SK-N-SH treated with all-trans-retinoic acid at 6 μM for 48 hours (cell line): ENCODE results near the gene AUTS2.
A peak's percentile ranks its signal among the peaks of the same experiment; 100 is the strongest.

Experiments
- ATAC-seq: fragments of 200-7000 bp; cut with Tn5 transposase; 3 replicates; pipeline ENCODE4 v1.9.1; 2020; ENCODE audit warnings: mild to moderate bottlenecking, moderate library complexity
- ARNTL ChIP-seq: fragments of 450-650 bp; formaldehyde crosslinking; IDR thresholded peaks from 2 replicates; pipeline ENCODE4 v1.5.0; 2020; ENCODE audit warnings: low read depth, mild to moderate bottlenecking, moderate library complexity, borderline replicate concordance
- CSDC2 ChIP-seq: fragments of 250-450 bp; sonication (Bioruptor Pico); IDR thresholded peaks from 2 replicates; pipeline ENCODE4 v1.5.0; 2020; ENCODE audit warnings: mild to moderate bottlenecking, moderate library complexity
- ESRRG ChIP-seq: fragments of 250-450 bp; sonication (Bioruptor Pico); IDR thresholded peaks from 2 replicates; pipeline ENCODE4 v1.6.1; 2021; ENCODE audit warnings: mild to moderate bottlenecking
- GLIS3 ChIP-seq: fragments of 250-450 bp; sonication (Bioruptor Pico); IDR thresholded peaks from 2 replicates; pipeline ENCODE4 v1.5.0; 2020; ENCODE audit warnings: mild to moderate bottlenecking, moderate library complexity
- ISL1 ChIP-seq: fragments of 250-450 bp; sonication (Bioruptor Pico); IDR thresholded peaks from 2 replicates; pipeline ENCODE4 v2.1.2; 2022; ENCODE audit warnings: mild to moderate bottlenecking, moderate library complexity
- OSR1 ChIP-seq: fragments of 250-450 bp; sonication (Bioruptor Pico); IDR thresholded peaks from 2 replicates; pipeline ENCODE4 v1.8.0; 2022; ENCODE audit warnings: moderate library complexity, mild to moderate bottlenecking, inconsistent platforms
- PATZ1 ChIP-seq: fragments of 250-450 bp; sonication (Bioruptor Pico); IDR thresholded peaks from 2 replicates; pipeline ENCODE4 v1.8.0; 2020; ENCODE audit warnings: mild to moderate bottlenecking, moderate library complexity, borderline replicate concordance
- PPARA ChIP-seq: fragments of 250-450 bp; sonication (Bioruptor Pico); IDR thresholded peaks from 2 replicates; pipeline ENCODE4 v1.5.0; 2020; ENCODE audit warnings: mild to moderate bottlenecking, borderline replicate concordance
- RARB ChIP-seq: fragments of 250-450 bp; sonication (Bioruptor Pico); IDR thresholded peaks from 2 replicates; pipeline ENCODE4 v1.8.0; 2021; ENCODE audit warnings: mild to moderate bottlenecking, moderate library complexity
- SNAI2 ChIP-seq: fragments of 250-450 bp; sonication (Bioruptor Pico); IDR thresholded peaks from 2 replicates; pipeline ENCODE4 v1.5.0; 2020; ENCODE audit warnings: mild to moderate bottlenecking, moderate library complexity
- TCF4 ChIP-seq: fragments of 250-450 bp; sonication (Bioruptor Pico); IDR thresholded peaks from 2 replicates; pipeline ENCODE4 v1.8.0; 2021; ENCODE audit warnings: mild to moderate bottlenecking, moderate library complexity, borderline replicate concordance
- TOX ChIP-seq: fragments of 250-450 bp; sonication (Bioruptor Pico); IDR thresholded peaks from 2 replicates; pipeline ENCODE4 v1.8.0; 2021; ENCODE audit warnings: mild to moderate bottlenecking, moderate library complexity, borderline replicate concordance
- ZC3H10 ChIP-seq: fragments of 250-450 bp; sonication (Bioruptor Pico); IDR thresholded peaks from 2 replicates; pipeline ENCODE4 v1.5.1; 2021; ENCODE audit warnings: mild to moderate bottlenecking, moderate library complexity
- ZFP3 ChIP-seq: fragments of 250-450 bp; sonication (Bioruptor Pico); IDR thresholded peaks from 2 replicates; pipeline ENCODE4 v1.5.0; 2020; ENCODE audit warnings: mild to moderate bottlenecking, moderate library complexity
- ZFP30 ChIP-seq: fragments of 450-650 bp; formaldehyde crosslinking; IDR thresholded peaks from 2 replicates; pipeline ENCODE4 v1.5.0; 2022; ENCODE audit warnings: mild to moderate bottlenecking, moderate library complexity
- ZNF565 ChIP-seq: fragments of 450-650 bp; formaldehyde crosslinking; conservative IDR thresholded peaks from 2 replicates; pipeline ENCODE4 v1.5.0; 2020; ENCODE audit warnings: low read depth, mild to moderate bottlenecking, moderate library complexity
- ZNF70 ChIP-seq: fragments of 450-650 bp; formaldehyde crosslinking; IDR thresholded peaks from 2 replicates; pipeline ENCODE4 v1.5.0; 2020; ENCODE audit warnings: mild to moderate bottlenecking, moderate library complexity
- ZNF8 ChIP-seq: fragments of 450-650 bp; formaldehyde crosslinking; IDR thresholded peaks from 2 replicates; pipeline ENCODE4 v1.5.0; 2020; ENCODE audit warnings: mild to moderate bottlenecking, moderate library complexity
- TF ChIP-seq, protein P1 (sequence below): fragments of 250-450 bp; sonication (Bioruptor Pico); IDR thresholded peaks from 2 replicates; pipeline ENCODE4 v1.5.1; 2020; ENCODE audit warnings: low read depth, mild to moderate bottlenecking, moderate library complexity
- TF ChIP-seq, protein P2 (sequence below): fragments of 250-450 bp; sonication (Bioruptor Pico); IDR thresholded peaks from 2 replicates; pipeline ENCODE4 v1.5.1; 2021; ENCODE audit warnings: mild to moderate bottlenecking, moderate library complexity
- TF ChIP-seq, protein P3 (sequence below): fragments of 250-450 bp; sonication (Bioruptor Pico); IDR thresholded peaks from 2 replicates; pipeline ENCODE4 v1.8.0; 2021; ENCODE audit warnings: low read depth, mild to moderate bottlenecking, moderate library complexity, borderline replicate concordance

AUTS2 gene

DNA sequence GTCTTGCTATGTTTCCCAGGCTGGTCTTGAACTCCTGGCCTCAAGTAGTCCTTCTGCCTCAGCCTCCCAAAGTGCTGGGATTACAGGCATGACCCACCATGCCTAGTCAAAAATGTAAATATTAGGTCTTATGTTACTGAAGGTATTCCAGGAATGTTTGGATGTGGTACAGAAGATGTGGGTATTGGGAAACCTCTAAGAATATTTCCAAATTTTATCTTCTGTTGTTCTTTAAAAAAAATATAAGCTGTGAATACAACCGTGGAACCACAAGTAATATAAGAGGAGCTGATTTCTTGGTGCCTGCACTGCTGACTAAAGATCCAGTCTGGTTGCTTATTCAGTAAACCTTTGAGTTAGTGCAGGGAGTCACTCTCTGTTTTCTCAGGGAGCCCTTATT lies 178.3 kb downstream of the AUTS2 start:
- TF ChIP-seq, protein P1, sequence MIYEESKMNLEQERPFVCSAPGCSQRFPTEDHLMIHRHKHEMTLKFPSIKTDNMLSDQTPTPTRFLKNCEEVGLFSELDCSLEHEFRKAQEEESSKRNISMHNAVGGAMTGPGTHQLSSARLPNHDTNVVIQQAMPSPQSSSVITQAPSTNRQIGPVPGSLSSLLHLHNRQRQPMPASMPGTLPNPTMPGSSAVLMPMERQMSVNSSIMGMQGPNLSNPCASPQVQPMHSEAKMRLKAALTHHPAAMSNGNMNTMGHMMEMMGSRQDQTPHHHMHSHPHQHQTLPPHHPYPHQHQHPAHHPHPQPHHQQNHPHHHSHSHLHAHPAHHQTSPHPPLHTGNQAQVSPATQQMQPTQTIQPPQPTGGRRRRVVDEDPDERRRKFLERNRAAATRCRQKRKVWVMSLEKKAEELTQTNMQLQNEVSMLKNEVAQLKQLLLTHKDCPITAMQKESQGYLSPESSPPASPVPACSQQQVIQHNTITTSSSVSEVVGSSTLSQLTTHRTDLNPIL (CRISPR knock-in tag) = no peak
- TF ChIP-seq ZNF565 (no peak), TCF4 (CRISPR knock-in tag) (no peak), ESRRG (CRISPR knock-in tag) (no peak), PPARA (CRISPR knock-in tag) (no peak), ARNTL (CRISPR knock-in tag) (no peak), OSR1 (CRISPR knock-in tag) (no peak), CSDC2 (no peak), PATZ1 (CRISPR knock-in tag) (no peak)
- ATAC-seq = no peak

- no peak for ATAC-seq
- TF ChIP-seq ARNTL (CRISPR knock-in tag) = no peak
- TF ChIP-seq ESRRG (CRISPR knock-in tag) = no peak
- TF ChIP-seq, protein P1 (CRISPR knock-in tag) = no peak
- TF ChIP-seq TCF4 (CRISPR knock-in tag) = no peak
- TF ChIP-seq OSR1 (CRISPR knock-in tag) = no peak
- TF ChIP-seq ZFP3 (CRISPR knock-in tag) = no peak
- TF ChIP-seq GLIS3 (CRISPR knock-in tag) = no peak
- no peak for TF ChIP-seq ZNF8 (CRISPR knock-in tag)
- no peak for TF ChIP-seq PPARA (CRISPR knock-in tag)
Measured at GRCh38 chr7:69778138-69778537, 179.9 kb downstream of the AUTS2 start.

- TF ChIP-seq ZNF70 (no peak), ESRRG (CRISPR knock-in tag) (no peak), ZFP3 (CRISPR knock-in tag) (no peak), ZNF8 (CRISPR knock-in tag) (no peak), OSR1 (CRISPR knock-in tag) (no peak), RARB (CRISPR knock-in tag) (no peak), ISL1 (CRISPR knock-in tag) (no peak), PATZ1 (CRISPR knock-in tag) (no peak), SNAI2 (CRISPR knock-in tag) (no peak), GLIS3 (CRISPR knock-in tag) (no peak), ZC3H10 (CRISPR knock-in tag) (no peak)
- TF ChIP-seq, protein P2, sequence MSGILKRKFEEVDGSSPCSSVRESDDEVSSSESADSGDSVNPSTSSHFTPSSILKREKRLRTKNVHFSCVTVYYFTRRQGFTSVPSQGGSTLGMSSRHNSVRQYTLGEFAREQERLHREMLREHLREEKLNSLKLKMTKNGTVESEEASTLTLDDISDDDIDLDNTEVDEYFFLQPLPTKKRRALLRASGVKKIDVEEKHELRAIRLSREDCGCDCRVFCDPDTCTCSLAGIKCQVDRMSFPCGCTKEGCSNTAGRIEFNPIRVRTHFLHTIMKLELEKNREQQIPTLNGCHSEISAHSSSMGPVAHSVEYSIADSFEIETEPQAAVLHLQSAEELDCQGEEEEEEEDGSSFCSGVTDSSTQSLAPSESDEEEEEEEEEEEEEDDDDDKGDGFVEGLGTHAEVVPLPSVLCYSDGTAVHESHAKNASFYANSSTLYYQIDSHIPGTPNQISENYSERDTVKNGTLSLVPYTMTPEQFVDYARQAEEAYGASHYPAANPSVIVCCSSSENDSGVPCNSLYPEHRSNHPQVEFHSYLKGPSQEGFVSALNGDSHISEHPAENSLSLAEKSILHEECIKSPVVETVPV (CRISPR knock-in tag) = no peak
Measured at GRCh38 chr7:69780379-69780778, 182.1 kb downstream of the AUTS2 start.

DNA sequence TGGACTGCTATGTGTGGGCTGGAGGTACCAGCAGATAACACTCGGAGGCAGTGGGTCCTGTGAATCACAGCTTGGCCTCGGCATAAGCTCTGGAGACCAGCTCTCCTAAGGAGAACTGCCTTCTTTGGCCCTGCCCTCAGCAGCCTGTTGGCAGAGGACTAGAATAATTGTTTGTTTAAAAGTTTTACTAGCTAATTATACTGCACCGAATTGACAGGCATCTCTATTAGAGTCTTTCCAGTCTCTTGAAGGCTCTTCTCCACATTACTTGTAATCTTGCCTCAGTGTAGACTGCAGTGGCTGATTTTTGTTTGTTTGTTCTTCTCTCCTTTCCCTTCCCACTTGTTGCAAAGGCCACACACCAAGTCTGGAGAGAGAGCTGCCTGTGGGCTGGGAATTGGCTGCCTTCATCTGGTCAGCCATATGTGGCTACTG lies 183.2 kb downstream of the AUTS2 start:
- peak; percentile 73 for ATAC-seq
- TF ChIP-seq TOX (CRISPR knock-in tag) (no peak), SNAI2 (CRISPR knock-in tag) (no peak), ZC3H10 (CRISPR knock-in tag) (no peak), ZNF70 (no peak), ZFP3 (CRISPR knock-in tag) (no peak), OSR1 (CRISPR knock-in tag) (no peak), ISL1 (CRISPR knock-in tag) (no peak), CSDC2 (no peak), ZFP30 (CRISPR knock-in tag) (no peak), ZNF8 (CRISPR knock-in tag) (no peak), PATZ1 (CRISPR knock-in tag) (no peak), PPARA (CRISPR knock-in tag) (no peak), TCF4 (CRISPR knock-in tag) (no peak)
- TF ChIP-seq, protein P2 (CRISPR knock-in tag) = no peak
- TF ChIP-seq, protein P3, sequence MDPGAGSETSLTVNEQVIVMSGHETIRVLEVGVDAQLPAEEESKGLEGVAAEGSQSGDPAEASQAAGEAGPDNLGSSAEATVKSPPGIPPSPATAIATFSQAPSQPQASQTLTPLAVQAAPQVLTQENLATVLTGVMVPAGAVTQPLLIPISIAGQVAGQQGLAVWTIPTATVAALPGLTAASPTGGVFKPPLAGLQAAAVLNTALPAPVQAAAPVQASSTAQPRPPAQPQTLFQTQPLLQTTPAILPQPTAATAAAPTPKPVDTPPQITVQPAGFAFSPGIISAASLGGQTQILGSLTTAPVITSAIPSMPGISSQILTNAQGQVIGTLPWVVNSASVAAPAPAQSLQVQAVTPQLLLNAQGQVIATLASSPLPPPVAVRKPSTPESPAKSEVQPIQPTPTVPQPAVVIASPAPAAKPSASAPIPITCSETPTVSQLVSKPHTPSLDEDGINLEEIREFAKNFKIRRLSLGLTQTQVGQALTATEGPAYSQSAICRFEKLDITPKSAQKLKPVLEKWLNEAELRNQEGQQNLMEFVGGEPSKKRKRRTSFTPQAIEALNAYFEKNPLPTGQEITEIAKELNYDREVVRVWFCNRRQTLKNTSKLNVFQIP (CRISPR knock-in tag) = no peak

More at GRCh38 chr7:69780379-69780778, 182.1 kb downstream of the AUTS2 start:
- peak; percentile 70 for ATAC-seq
